B cell (primary cell): ENCODE data around the gene ZNRF2. TPM values are rescaled to one million over a fixed set of nuclear protein-coding genes. Genes with fewer than 3 reads are reported as not detected.

Experiments used
- ATAC-seq: fragments of 200-7000 bp; cut with Tn5 transposase; one replicate; pipeline ENCODE4 v1.10.0; 2021; ENCODE audit warnings: low read depth, mild to moderate bottlenecking, moderate number of reproducible peaks, moderate library complexity
- CTCF ChIA-PET: fragments of 350-600 bp; sonication (Branson Sonifier 250); formaldehyde crosslinking; loops from one replicate; lab custom pipeline; 2021; ENCODE audit warnings: antibody characterized with exemption, inconsistent platforms; lab: Charles Lee
- POLR2A ChIA-PET: fragments of 350-600 bp; sonication (Branson Sonifier 250); formaldehyde crosslinking; loops from one replicate; lab custom pipeline; 2021; ENCODE audit warnings: antibody characterized with exemption; lab: Charles Lee
- DNase-seq: peaks from one replicate; pipeline ENCODE4 v3.0.0; 2013
- H2AFZ ChIP-seq: 2 replicates; pipeline ENCODE4 v1.6.1; 2012; ENCODE audit warnings: mild to moderate bottlenecking, low read depth, low read length; ENCODE audit not compliant: insufficient read depth, poor library complexity, severe bottlenecking
- H3K27ac ChIP-seq, 2 donors: 1 replicate in 1 of 2; 2 replicates in 1 of 2; pipeline ENCODE4 v1.5.1; 2012 to 2013; ENCODE audit warnings: low read length in 2 of 2, mild to moderate bottlenecking in 2 of 2, moderate library complexity in 1 of 2
- H3K27me3 ChIP-seq, 4 experiments: fragments of 200-600 bp in 1 of 4; sonication (generic) in 1 of 4; replicated peaks in 1 of 4; 1 replicate in 2 of 4; 2 replicates in 2 of 4; pipeline versions ENCODE4 v1.6.1 to v1.7.0; 2013 to 2016; ENCODE audit warnings: low read length in 3 of 4, mild to moderate bottlenecking in 2 of 4, mixed read lengths in 1 of 4, moderate library complexity in 1 of 4; ENCODE audit not compliant: insufficient read depth in 4 of 4, control insufficient read depth in 3 of 4; ENCODE audit errors: control extremely low read depth in 1 of 4
- H3K36me3 ChIP-seq, 2 experiments: replicated peaks in 1 of 2; 1 replicate in 1 of 2; 2 replicates in 1 of 2; pipeline versions ENCODE4 v1.6.1 to v1.7.1; 2013; ENCODE audit warnings: low read length in 1 of 2; ENCODE audit not compliant: insufficient read depth in 2 of 2, control insufficient read depth in 1 of 2; ENCODE audit errors: control extremely low read depth in 1 of 2, extremely low read depth in 1 of 2
- H3K4me1 ChIP-seq, 2 donors: fragments of 200-600 bp in 1 of 2; sonication (generic) in 1 of 2; 1 replicate in 1 of 2; 2 replicates in 1 of 2; pipeline versions ENCODE4 v1.5.1 to v1.6.1; 2013 to 2017; ENCODE audit warnings: low read length in 2 of 2; ENCODE audit not compliant: control insufficient read depth in 2 of 2, insufficient read depth in 2 of 2
- H3K4me2 ChIP-seq: replicated peaks from 2 replicates; pipeline ENCODE3; 2012; ENCODE audit warnings: mild to moderate bottlenecking, low read depth, low read length; ENCODE audit not compliant: poor library complexity, severe bottlenecking
- H3K4me3 ChIP-seq, 5 experiments: fragments of 200-600 bp in 1 of 5; sonication (generic) in 1 of 5; 1 replicate in 3 of 5; 2 replicates in 2 of 5; pipeline versions ENCODE4 v1.5.1 to v1.7.0; 2011 to 2016; ENCODE audit warnings: low read length in 4 of 5, mild to moderate bottlenecking in 4 of 5, low read depth in 2 of 5, control low read depth in 1 of 5, moderate library complexity in 1 of 5; ENCODE audit not compliant: insufficient read depth in 1 of 5; ENCODE audit errors: control extremely low read depth in 1 of 5, extremely low read depth in 1 of 5
- H3K79me2 ChIP-seq: fragments of 200-600 bp; sonication (generic); one replicate; pipeline ENCODE4 v1.6.0; 2016; ENCODE audit warnings: low read length; ENCODE audit not compliant: control insufficient read depth, insufficient read depth
- H3K9ac ChIP-seq: fragments of 200-600 bp; sonication (generic); 2 replicates; pipeline ENCODE4 v1.6.1; 2017; ENCODE audit warnings: mild to moderate bottlenecking, low read length, moderate library complexity
- H3K9me3 ChIP-seq, 3 donors: one replicate each; pipeline versions ENCODE4 v1.6.1 to v1.7.1; 2013; ENCODE audit warnings: low read length in 2 of 3; ENCODE audit not compliant: control insufficient read depth in 2 of 3, insufficient read depth in 1 of 3; ENCODE audit errors: control extremely low read depth in 1 of 3
- H4K20me1 ChIP-seq: 2 replicates; pipeline ENCODE4 v1.6.0; 2012; ENCODE audit warnings: mild to moderate bottlenecking, low read length; ENCODE audit not compliant: insufficient read depth, control insufficient read depth, poor library complexity, severe bottlenecking
- H3K27ac Mint-ChIP-seq: one replicate; pipeline ENCODE4 v1.8.0; 2021; ENCODE audit warnings: mixed read lengths
- H3K27me3 Mint-ChIP-seq: one replicate; pipeline ENCODE4 v1.8.0; 2021; ENCODE audit warnings: mixed read lengths
- H3K4me1 Mint-ChIP-seq: one replicate; pipeline ENCODE4 v1.8.0; 2021; ENCODE audit warnings: mixed read lengths
- H3K4me3 Mint-ChIP-seq: one replicate; pipeline ENCODE4 v1.8.0; 2021; ENCODE audit warnings: mixed read lengths
- H3K9me3 Mint-ChIP-seq: one replicate; pipeline ENCODE4 v1.8.0; 2022; ENCODE audit warnings: mixed read lengths; ENCODE audit not compliant: insufficient read depth
- CTCF ChIP-seq: fragments of 200-600 bp; IDR thresholded peaks from one replicate; pipeline ENCODE4 v1.8.0; 2022; ENCODE audit warnings: antibody characterized with exemption, mild to moderate bottlenecking
- EZH2 ChIP-seq: IDR thresholded peaks from 2 replicates; pipeline ENCODE4 v1.6.1; 2012; ENCODE audit warnings: borderline replicate concordance, low read depth, mild to moderate bottlenecking, moderate library complexity, low read length; ENCODE audit not compliant: insufficient read depth, poor library complexity, severe bottlenecking
- WGBS: methylation state at CpG from one replicate; pipeline ENCODE4 v1.1.5; 2013; ENCODE audit warnings: missing lambda C conversion rate; ENCODE audit not compliant: insufficient coverage; 5-methylcytosine and 5-hydroxymethylcytosine counted together
- intact Hi-C: fragments of 100-400 bp; cut with micrococcal nuclease; formaldehyde crosslinking; loops from one replicate; pipeline ENCODE4 v1.10.0; 2022
- polyA plus RNA-seq: library from polyadenylated mRNA; depleted of rRNA; stranded (reverse); fragments of >200 nt; gene quantifications from 2 replicates; pipeline ENCODE4 v1.2.3, GENCODE V29; 2012
- total RNA-seq, 2 donors: library from RNA; stranded (reverse); fragments of 120-200 nt in 1 of 2; gene quantifications; 1 replicate in 1 of 2; 2 replicates in 1 of 2; pipeline versions ENCODE4 v1.2.3 to v1.2.4, GENCODE V29; 2013 to 2022

The ZNRF2 gene
- total and polyA plus RNA-seq, 2 donors (not counting 1 experiment from before 2014, with no cell fraction given), result 6.4 to 32.0 TPM

- H3K36me3 ChIP-seq, result no peaks in the 10 kb centered on the region
- Mint-ChIP-seq H3K4me3 (no peak overlapping the region), H3K27ac (no peak overlapping the region), H3K27me3 (no peaks in the 10 kb centered on the region), H3K4me1 (peaks cover 16% of the 10 kb centered on the region), H3K9me3 (no peaks in the 10 kb centered on the region)
- peaks cover 0 to 10% of the 10 kb centered on the region in 2 donors for H3K4me1 ChIP-seq
- no peaks in the 10 kb centered on the region for H3K9me3 ChIP-seq
- no peak overlapping the region for H3K4me3 ChIP-seq
- ChIA-PET CTCF (no interaction called here), POLR2A (no interaction called here)
- no peak for DNase-seq
- intact Hi-C loops, result no loop called here
- no peaks in the 10 kb centered on the region for H3K79me2 ChIP-seq
- no peak overlapping the region for H3K4me2 ChIP-seq
- H3K9ac ChIP-seq, result no peak overlapping the region
- H2AFZ ChIP-seq, result no peak overlapping the region
- TF ChIP-seq CTCF, result no peak
- no peak for TF ChIP-seq EZH2
- ATAC-seq, result no peak
- H3K27ac ChIP-seq, result no peak overlapping the region
- H4K20me1 ChIP-seq, result no peaks in the 10 kb centered on the region
- H3K27me3 ChIP-seq, result no peaks in the 10 kb centered on the region
- 94% methylated on average over 4 of the region's 6 CpGs for WGBS
Measured at GRCh38 chr7:30247541-30248401, 36.6 kb upstream of the ZNRF2 start.

GRCh38 chr7:30249316-30249715 is 35.1 kb upstream of the ZNRF2 start:
- Mint-ChIP-seq H3K4me3 (no peak overlapping the region), H3K27ac (no peak overlapping the region), H3K4me1 (peaks cover 14% of the 10 kb centered on the region), H3K27me3 (no peaks in the 10 kb centered on the region), H3K9me3 (no peaks in the 10 kb centered on the region)
- Histone ChIP-seq H3K9ac (no peak overlapping the region), H3K4me2 (no peak overlapping the region), H3K4me1 (peaks cover 0 to 10% of the 10 kb centered on the region in 2 donors), H4K20me1 (no peaks in the 10 kb centered on the region), H2AFZ (no peak overlapping the region), H3K36me3 (no peaks in the 10 kb centered on the region), H3K27me3 (no peaks in the 10 kb centered on the region), H3K79me2 (no peaks in the 10 kb centered on the region), H3K4me3 (no peak overlapping the region), H3K9me3 (no peaks in the 10 kb centered on the region), H3K27ac (no peak overlapping the region)
- TF ChIP-seq CTCF (no peak), EZH2 (no peak)
- intact Hi-C loops, result no loop called here
- ChIA-PET CTCF (no interaction called here), POLR2A (no interaction called here)
- ATAC-seq, result no peak
- DNase-seq, result no peak
- 100% methylated on average over 2 of the region's 2 CpGs for WGBS
